ES-I3 (cell line): ENCODE results near the gene ZNF625.

Experiments used
- H3K36me3 ChIP-seq: 2 replicates; pipeline ENCODE4 v1.6.1; 2013; ENCODE audit warnings: mild to moderate bottlenecking, low read length, control low read depth, moderate library complexity; ENCODE audit not compliant: insufficient read depth
- H3K4me1 ChIP-seq: 2 replicates; pipeline ENCODE4 v1.6.1; 2013; ENCODE audit warnings: mild to moderate bottlenecking, control low read depth, low read length; ENCODE audit not compliant: insufficient read depth
- H3K9ac ChIP-seq: 2 replicates; pipeline ENCODE4 v1.6.1; 2013; ENCODE audit warnings: low read depth, mild to moderate bottlenecking, low read length, moderate library complexity
- H3K9me3 ChIP-seq: 2 replicates; pipeline ENCODE4 v1.6.1; 2013; ENCODE audit warnings: mild to moderate bottlenecking, low read length, moderate library complexity; ENCODE audit not compliant: control insufficient read depth, insufficient read depth

Gene ZNF625

DNA sequence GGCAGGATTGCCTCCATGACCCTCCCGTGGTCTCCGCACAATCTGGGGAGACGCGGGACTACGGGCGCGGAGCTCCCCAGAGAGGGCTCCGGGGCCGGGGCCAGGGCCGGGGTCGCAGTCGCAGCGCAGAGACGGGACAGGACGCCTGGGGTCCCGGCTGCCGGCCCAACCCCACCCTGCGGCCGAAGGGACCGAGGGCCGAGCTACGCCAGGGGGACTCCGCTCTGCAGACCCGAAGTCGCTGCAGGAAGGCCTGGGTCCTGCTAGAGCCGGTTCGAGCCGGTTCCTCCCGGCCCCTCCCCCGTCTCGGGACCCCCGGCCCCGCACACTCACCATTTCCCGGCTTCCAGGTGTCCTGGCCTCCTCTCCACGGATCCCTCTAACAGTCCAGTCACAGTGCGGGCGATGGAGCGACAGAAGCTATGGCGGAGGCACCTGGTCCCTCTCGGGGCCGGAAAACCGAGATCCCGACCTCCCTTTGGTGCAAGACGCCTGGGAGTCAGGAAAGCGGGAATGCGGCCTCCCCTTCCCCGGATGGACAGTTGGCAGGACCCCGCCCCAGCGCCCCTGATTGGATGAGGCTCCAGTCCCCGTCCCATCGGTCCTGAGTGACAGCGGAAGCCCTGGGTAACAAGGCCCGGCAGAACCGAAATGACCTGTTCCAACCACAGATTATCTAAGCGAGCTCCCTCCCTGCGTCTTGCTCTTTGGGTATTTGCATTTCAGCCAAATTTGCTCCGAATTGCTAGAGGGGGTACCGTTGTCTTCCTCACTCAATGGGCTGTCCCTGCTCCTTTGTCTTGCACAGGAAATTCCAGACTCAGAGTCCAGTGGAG is at the start of gene ZNF625:
ZNF625 (minus strand) TSS at position 512 of the 836 bp plus-strand sequence; CDS start at position 336, 176 bp downstream.
- H3K9ac ChIP-seq = peak within 1 kb of the TSS; percentile 96
- no peaks in the 10 kb centered on the region for H3K4me1 ChIP-seq
- H3K36me3 ChIP-seq = no peaks in the 10 kb centered on the region
- no peaks in the 10 kb centered on the region for H3K9me3 ChIP-seq

DNA sequence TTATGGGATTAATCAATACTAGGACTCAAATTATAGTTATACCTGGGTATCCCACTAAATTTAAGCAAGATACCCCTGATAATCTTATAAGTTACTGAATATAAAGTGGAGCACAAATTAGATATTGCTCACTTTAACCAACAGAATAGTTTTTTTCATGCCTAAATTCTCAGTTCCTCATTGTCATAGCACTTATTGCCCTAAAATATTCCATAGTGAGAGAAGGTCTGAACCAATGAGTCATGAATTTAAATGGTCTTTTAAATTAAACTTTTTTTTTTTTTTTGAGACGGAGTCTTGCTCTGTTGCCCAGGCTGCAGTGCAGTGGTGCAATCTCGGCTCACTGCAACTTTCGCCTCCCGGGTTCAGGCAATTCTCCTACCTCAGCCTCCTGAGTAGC is 48.8 kb upstream of the ZNF625 start:
- no peaks in the 10 kb centered on the region for H3K4me1 ChIP-seq
- H3K9ac ChIP-seq = no peak overlapping the region
- peaks cover 8% of the 10 kb centered on the region; the same call in 1 of the 2 replicates for H3K9me3 ChIP-seq
- H3K36me3 ChIP-seq = no peaks in the 10 kb centered on the region

DNA sequence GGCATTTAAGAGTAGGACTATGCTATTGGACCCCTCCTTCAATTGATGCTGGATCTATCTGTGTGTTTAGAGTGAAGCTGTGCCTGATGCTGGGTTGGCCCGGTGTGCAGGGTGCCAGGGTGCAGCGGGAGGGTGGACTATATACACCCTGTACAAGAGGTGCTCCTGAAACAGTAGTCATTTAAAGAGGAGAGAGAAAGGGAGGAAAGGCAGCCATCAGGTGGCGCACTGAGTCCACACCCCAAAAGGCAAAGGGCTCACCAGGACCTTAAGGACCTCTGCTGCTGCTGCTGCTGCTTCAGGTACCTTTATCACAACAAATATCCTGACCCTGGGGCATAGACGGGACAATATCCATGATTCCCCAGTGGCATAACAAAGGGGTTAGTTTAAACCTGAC is 45.7 kb upstream of the ZNF625 start:
- H3K9ac ChIP-seq = no peak overlapping the region
- peaks cover 16% of the 10 kb centered on the region; the same call in 1 of the 2 replicates for H3K9me3 ChIP-seq
- no peaks in the 10 kb centered on the region for H3K36me3 ChIP-seq
- H3K4me1 ChIP-seq = no peaks in the 10 kb centered on the region

DNA sequence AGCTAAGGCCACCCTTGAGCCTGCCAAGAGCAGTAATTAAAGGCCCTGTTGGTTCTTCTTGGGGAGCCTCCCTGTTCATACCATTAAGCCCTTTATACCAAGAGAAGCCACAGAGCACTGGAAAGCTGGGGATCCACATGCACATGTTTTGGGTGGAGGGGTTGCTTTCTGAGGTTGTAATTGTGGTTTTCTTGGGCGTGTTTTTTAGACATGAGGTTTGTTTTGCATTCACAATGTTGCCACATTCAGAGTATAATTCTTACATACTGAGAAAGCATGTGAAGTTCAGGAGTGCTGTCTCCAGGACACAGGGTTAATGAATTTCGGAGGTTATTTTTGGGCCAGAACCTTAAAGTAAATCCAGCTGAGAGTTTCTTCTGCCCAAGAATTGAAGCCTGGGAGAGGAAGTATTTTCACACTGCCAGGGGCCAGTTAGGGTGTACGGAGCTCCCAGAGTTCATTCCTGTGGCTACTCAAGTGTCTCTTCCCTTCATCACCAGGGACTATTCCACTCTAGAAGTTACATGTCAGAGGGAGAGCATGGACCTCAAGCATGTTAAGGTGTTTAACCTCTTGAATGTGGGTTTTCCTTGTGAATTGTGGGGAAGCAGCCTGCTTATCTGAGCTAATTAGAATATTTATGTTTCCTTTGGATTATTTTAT is 43.4 kb upstream of the ZNF625 start:
- H3K9me3 ChIP-seq = peaks cover 16% of the 10 kb centered on the region; the same call in 1 of the 2 replicates
- H3K36me3 ChIP-seq = no peaks in the 10 kb centered on the region
- no peak overlapping the region for H3K9ac ChIP-seq
- H3K4me1 ChIP-seq = no peaks in the 10 kb centered on the region

DNA sequence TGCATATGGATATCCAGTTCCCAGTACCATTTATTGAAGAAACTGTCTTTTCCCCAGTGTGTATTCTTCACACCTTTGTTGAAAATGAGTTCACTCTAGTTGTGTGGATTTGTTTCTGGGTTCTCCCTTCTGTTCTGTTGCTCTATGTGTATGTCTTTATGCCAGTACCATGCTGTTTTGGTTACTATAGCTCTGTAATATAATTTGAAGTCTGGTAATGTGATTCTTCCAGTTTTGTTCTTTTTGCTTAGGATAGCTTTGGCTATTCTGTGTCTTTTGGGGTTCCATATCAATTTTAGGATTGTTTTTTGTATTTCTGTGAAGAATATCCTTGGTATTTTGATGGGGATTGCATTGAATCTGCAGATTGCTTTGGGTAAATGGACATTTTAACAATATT is 41.6 kb upstream of the ZNF625 start:
- no peaks in the 10 kb centered on the region for H3K4me1 ChIP-seq
- peaks cover 10% of the 10 kb centered on the region; the same call in 1 of the 2 replicates for H3K9me3 ChIP-seq
- no peaks in the 10 kb centered on the region for H3K36me3 ChIP-seq
- H3K9ac ChIP-seq = no peak overlapping the region

DNA sequence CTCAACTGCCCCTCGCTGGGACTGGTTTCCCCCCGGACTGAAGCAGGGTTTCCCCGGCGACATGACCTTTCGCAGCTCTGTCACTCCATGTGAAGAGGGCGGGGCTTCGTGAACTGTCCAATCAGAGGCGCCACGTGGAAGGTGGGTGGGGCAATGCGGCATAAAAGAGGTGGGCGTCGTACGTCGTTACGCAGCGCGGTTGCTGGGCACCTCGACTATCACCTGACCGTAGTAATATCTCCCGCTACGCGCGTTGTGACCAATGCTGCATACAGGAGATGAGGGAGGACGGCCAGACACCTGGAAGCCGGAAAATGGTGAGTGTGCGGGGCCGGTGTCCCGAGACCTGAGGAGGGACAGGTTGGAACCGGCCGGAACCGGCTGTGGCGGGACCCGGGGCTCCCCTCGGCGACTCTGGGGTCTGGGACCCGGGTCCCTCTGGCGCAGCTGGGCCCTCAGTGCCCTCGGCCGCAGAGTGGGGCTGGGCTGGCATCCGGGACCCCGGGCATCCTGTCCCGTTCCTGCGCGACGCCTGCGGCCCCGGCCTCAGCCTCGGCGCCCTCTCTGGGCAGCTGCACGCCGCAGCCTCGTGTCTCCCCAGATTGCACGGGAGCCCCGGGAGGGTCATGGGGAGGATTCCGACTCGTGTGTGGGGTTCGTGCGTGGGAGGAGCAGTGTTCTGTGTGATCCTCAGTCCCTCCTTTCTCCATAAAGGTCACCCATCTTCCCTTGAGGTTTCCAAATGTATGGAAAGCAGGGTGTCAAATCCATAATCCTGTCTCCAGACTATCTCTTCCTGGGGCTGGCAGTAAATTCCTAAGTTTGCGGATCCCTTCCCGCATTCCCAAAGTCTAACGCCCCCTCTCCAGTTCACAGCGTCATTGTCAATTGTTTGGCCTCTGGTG is 38.5 kb upstream of the ZNF625 start:
- peaks cover 13% of the 10 kb centered on the region; the same call in 1 of the 2 replicates for H3K9me3 ChIP-seq
- no peaks in the 10 kb centered on the region for H3K4me1 ChIP-seq
- H3K36me3 ChIP-seq = peaks cover 3% of the 10 kb centered on the region; the same call in 1 of the 2 replicates
- peak overlapping the region; percentile 24; the same call in 1 of the 2 replicates for H3K9ac ChIP-seq

DNA sequence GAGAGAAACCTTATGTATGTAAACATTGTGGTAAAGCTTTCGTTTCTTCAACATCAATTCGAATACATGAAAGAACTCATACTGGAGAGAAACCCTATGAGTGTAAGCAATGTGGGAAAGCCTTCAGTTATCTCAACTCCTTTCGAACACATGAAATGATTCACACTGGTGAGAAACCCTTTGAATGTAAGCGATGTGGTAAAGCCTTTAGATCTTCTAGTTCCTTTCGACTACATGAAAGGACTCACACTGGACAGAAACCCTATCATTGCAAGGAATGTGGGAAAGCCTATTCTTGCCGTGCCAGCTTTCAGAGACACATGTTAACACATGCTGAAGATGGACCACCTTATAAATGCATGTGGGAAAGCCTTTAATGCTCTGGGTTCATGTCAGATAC is 31.1 kb upstream of the ZNF625 start:
- H3K4me1 ChIP-seq = no peaks in the 10 kb centered on the region
- peaks cover 30% of the 10 kb centered on the region for H3K9me3 ChIP-seq
- peaks cover 29% of the 10 kb centered on the region for H3K36me3 ChIP-seq
- no peak overlapping the region for H3K9ac ChIP-seq

DNA sequence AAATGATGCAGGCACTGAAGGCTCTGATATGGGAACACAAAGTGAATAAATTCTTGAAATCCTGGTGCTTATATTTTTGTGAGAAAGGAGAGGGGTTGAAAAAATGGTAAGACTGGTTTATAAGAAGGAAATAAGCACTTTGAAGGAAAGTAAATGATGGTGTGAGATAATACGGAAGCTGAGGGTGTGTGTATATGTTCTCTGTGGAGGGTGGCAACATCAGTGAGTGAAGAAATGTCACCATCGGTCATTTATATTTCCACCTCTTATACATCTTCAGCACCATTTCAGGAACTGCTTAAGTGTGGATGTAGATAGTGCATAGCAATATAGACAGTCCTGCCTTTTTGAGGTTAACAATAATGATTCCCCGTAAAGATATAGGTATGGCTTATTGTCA is 23.8 kb upstream of the ZNF625 start:
- no peaks in the 10 kb centered on the region for H3K4me1 ChIP-seq
- no peaks in the 10 kb centered on the region; the same call in 1 of the 2 replicates for H3K36me3 ChIP-seq
- peaks cover 9% of the 10 kb centered on the region; the same call in 1 of the 2 replicates for H3K9me3 ChIP-seq
- no peak overlapping the region for H3K9ac ChIP-seq

DNA sequence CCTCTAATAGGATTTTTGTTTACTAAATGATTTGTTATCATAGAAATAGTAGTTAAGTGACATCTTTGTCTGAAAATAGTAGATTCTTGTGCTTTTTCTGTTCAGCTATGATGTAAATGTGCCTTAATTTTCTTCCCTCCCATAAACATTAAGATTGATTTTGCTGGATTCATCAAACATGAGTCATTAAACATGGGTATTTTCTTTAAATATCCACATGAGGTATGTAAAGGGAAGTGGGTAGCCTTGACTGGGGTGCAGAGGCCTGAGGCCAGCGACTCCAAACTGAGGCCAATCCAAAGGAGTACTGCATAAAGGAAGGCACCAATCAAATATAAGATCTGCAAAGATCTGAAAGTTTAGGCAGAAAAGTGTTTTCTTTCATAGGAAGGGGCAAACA is 10.1 kb upstream of the ZNF625 start:
- H3K4me1 ChIP-seq = no peaks in the 10 kb centered on the region
- H3K36me3 ChIP-seq = no peaks in the 10 kb centered on the region

DNA sequence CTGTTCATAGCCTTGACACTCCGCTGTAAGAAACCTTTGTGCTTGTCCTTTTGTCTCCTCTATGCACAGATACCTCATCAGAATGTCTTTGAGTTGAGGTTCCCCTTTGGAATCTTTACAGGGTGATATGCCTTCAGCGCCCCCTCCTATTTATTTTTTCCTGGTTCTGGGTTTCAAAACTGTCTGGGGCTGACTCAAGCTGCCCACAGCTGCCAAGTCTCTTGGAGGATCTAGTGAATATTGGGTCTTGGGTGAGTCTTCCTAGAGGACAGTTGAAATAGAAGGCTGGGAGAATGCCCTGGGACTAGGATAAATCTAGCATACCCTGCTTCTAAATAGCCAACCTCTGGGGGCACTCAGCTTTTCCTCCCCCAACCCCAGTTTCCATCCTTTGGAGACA is 7.3 kb upstream of the ZNF625 start:
- peak overlapping the region; percentile 64 for H3K9ac ChIP-seq
- no peaks in the 10 kb centered on the region for H3K4me1 ChIP-seq
- H3K36me3 ChIP-seq = no peaks in the 10 kb centered on the region
- no peaks in the 10 kb centered on the region for H3K9me3 ChIP-seq

More for the DNA sequence above, 10.1 kb upstream of the ZNF625 start:
- H3K9me3 ChIP-seq = no peaks in the 10 kb centered on the region
- H3K9ac ChIP-seq = no peak overlapping the region

DNA sequence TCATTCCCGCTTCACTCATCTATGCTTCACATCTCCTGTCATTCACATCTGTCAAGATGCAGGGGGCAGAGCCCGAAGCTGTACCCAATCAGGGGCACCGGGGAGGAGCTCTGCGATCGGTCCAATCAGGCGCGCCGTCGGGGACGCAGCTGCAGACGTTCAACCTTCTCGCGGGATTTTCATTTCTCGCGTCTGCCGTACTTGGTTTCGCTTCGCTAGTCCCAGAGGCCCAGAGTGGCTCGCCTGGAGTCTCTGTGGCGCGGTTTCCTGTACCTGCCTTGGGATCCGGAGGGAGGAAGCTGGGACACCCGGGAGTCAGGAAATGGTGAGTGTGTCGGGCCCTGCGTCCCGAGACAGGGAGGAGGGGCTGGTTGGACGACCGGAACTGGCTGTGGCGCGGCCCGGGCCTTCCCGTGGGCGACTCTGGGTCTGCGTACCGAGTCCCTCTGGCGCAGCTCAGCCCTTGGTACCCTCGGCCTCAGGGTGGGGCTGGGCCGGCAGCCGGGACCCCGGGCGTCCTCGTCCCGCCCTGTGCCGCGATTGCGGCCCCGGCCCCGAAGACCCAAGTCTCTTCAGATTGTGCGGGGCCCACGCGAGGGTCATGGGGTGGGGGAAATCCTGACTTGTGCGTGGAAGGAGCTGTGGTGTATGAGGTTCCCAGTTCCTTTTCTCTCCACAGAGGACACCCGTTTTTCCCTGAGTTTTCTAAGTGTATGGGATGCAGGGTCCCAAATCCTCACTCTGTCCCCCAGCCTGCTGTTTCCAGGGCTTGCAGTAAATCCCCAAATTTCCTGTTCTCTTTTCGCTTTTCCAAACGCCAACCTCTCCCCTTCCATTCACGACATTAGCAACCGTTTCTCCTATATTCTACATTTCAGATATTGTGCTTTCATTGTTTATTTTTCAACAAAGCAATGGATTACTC is 6.6 kb upstream of the ZNF625 start, which contains the start of gene ZNF136:
ZNF136 (plus strand) TSS at position 215 of the 925 bp plus-strand sequence; CDS start at position 323, 108 bp downstream.
- Histone ChIP-seq H3K9ac (peak within 1 kb of the TSS; percentile 64), H3K4me1 (no peaks in the 10 kb centered on the region), H3K36me3 (no peaks in the 10 kb centered on the region), H3K9me3 (no peaks in the 10 kb centered on the region)

DNA sequence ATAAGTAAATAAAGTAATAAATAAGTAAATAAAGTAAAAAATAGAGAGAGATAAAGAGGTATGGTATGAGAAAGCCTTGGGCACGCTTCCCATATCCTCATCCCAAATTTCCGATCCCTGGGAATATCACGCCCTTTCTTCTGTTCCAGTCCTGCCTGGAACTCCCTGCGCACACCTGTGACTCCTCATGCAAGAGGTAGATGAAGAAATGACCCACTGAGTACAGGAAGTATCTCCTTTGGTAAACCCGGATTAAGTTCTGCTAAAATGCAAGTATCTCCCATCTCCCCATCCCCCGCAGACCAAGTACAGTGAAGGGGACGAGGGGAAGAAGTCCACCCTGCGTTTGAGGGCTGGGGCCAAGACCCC is 6.0 kb upstream of the ZNF625 start:
- Histone ChIP-seq H3K9ac (peak overlapping the region; percentile 64; the same call in 1 of the 2 replicates), H3K4me1 (no peaks in the 10 kb centered on the region)

DNA sequence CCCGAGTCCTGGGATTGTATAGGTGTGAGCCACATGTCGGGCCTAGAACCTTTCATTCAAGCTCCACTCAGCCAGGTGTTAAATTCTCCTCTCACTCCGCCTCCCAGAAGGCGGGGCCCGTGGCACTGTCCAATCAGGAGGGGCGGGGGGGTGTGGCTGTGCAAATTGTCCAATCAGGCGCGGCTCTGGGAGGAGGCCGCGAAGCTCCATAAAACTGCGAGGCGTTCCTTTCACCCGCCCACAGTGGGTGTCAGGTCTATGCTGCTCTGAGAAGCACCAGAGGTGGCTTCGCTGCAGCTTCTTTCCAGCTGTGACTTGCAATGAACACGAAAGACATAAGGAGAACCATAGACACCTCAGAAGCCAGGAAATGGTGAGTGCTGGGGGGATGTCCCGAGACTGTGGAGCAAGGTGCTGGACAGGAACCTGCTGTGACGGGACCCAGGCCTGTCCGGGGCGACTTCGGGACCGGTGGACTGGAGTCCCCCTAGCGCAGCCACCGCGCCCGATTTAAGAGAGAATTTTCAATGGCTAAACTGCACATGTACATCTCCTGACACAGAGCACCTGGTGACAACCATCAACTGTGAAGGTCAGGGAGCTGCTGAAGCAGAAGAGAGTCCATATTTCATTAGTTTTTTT is 3.4 kb upstream of the ZNF625 start:
- no peaks in the 10 kb centered on the region for H3K4me1 ChIP-seq
- no peaks in the 10 kb centered on the region for H3K9me3 ChIP-seq
- H3K36me3 ChIP-seq = no peaks in the 10 kb centered on the region
- H3K9ac ChIP-seq = no peak overlapping the region

More for the DNA sequence above, 6.0 kb upstream of the ZNF625 start:
- Histone ChIP-seq H3K36me3 (no peaks in the 10 kb centered on the region), H3K9me3 (no peaks in the 10 kb centered on the region)
